ENCODE measurements around the gene RND2. TPM values are rescaled to one million over a fixed set of nuclear protein-coding genes. Genes with fewer than 3 reads are reported as not detected.
"Not testable (repeated sequence)": the region's sequence is repeated elsewhere in the genome, so short reads cannot be mapped to it uniquely, and the experiment has no call there.

The RND2 gene
- total RNA-seq, 1 donor from 2014 or later, result 75.8 TPM

GRCh38 chr17:42991471-42991870, 33.6 kb upstream of the RND2 start:
- Mint-ChIP-seq H3K27me3 (ENCODE audit: unreplicated experiment) (no peaks in the 10 kb centered on the region), H3K9me3 (ENCODE audit: unreplicated experiment) (no peaks in the 10 kb centered on the region), H3K36me3 (ENCODE audit: unreplicated experiment) (no peaks in the 10 kb centered on the region), H3K27ac (ENCODE audit: unreplicated experiment) (no peak overlapping the region), H3K4me3 (ENCODE audit: unreplicated experiment) (no peak overlapping the region), H3K4me1 (ENCODE audit: low read depth, unreplicated experiment) (peaks cover 2% of the 10 kb centered on the region)
- DNase-seq, result no peak
- TF ChIP-seq, protein P1, sequence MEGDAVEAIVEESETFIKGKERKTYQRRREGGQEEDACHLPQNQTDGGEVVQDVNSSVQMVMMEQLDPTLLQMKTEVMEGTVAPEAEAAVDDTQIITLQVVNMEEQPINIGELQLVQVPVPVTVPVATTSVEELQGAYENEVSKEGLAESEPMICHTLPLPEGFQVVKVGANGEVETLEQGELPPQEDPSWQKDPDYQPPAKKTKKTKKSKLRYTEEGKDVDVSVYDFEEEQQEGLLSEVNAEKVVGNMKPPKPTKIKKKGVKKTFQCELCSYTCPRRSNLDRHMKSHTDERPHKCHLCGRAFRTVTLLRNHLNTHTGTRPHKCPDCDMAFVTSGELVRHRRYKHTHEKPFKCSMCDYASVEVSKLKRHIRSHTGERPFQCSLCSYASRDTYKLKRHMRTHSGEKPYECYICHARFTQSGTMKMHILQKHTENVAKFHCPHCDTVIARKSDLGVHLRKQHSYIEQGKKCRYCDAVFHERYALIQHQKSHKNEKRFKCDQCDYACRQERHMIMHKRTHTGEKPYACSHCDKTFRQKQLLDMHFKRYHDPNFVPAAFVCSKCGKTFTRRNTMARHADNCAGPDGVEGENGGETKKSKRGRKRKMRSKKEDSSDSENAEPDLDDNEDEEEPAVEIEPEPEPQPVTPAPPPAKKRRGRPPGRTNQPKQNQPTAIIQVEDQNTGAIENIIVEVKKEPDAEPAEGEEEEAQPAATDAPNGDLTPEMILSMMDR (IDR thresholded peaks at IDR 0.05; ENCODE audit: partially characterized antibody, unreplicated experiment), result no peak

DNA sequence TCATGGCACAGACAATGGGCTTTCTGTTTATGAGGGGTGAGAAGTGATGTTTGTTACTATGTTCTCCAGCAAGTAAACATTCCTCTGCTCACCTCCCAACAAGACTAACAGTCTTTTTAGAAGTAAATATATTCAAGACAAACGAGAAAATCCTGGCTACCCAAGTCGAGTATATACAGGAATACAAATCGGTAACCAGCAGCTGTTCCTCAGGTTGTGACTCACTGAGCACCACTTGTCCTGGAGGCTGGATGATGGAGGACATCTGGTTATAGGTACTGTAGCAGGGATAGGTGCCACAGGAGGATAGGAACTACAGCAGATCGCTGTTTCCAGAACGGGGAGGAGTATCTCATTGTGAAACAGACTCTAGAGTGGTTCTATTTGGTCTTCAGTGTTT, 32.2 kb upstream of the RND2 start:
- H3K27ac Mint-ChIP-seq (ENCODE audit: unreplicated experiment), result no peak overlapping the region
- peaks cover 2% of the 10 kb centered on the region for H3K27me3 Mint-ChIP-seq (ENCODE audit: unreplicated experiment)
- H3K9me3 Mint-ChIP-seq (ENCODE audit: unreplicated experiment), result peaks cover 1% of the 10 kb centered on the region
- H3K36me3 Mint-ChIP-seq (ENCODE audit: unreplicated experiment), result no peaks in the 10 kb centered on the region
- peaks cover 7% of the 10 kb centered on the region for H3K4me1 Mint-ChIP-seq (ENCODE audit: low read depth, unreplicated experiment)
- DNase-seq, result no peak
- TF ChIP-seq, protein P1 (IDR thresholded peaks at IDR 0.05; ENCODE audit: partially characterized antibody, unreplicated experiment), result no peak
- H3K4me3 Mint-ChIP-seq (ENCODE audit: unreplicated experiment), result no peak overlapping the region

GRCh38 chr17:42993913-42994312, 31.1 kb upstream of the RND2 start:
- H3K27ac Mint-ChIP-seq (ENCODE audit: unreplicated experiment); H3K4me3 Mint-ChIP-seq (ENCODE audit: unreplicated experiment); H3K36me3 Mint-ChIP-seq (ENCODE audit: unreplicated experiment): not testable (repeated sequence)

GRCh38 chr17:42997390-42997983, 27.5 kb upstream of the RND2 start:
- H3K9me3 Mint-ChIP-seq (ENCODE audit: unreplicated experiment), result peaks cover 16% of the 10 kb centered on the region
- H3K27ac Mint-ChIP-seq (ENCODE audit: unreplicated experiment), result peak overlapping the region; percentile 97
- TF ChIP-seq, protein P1 (IDR thresholded peaks at IDR 0.05; ENCODE audit: partially characterized antibody, unreplicated experiment), result no peak
- peaks cover 3% of the 10 kb centered on the region for H3K27me3 Mint-ChIP-seq (ENCODE audit: unreplicated experiment)
- H3K4me1 Mint-ChIP-seq (ENCODE audit: low read depth, unreplicated experiment), result peaks cover 10% of the 10 kb centered on the region
- peak overlapping the region; percentile 99 for H3K4me3 Mint-ChIP-seq (ENCODE audit: unreplicated experiment)
- no peaks in the 10 kb centered on the region for H3K36me3 Mint-ChIP-seq (ENCODE audit: unreplicated experiment)
- DNase-seq, result no peak

More at GRCh38 chr17:42993913-42994312, 31.1 kb upstream of the RND2 start:
- H3K4me1 Mint-ChIP-seq (ENCODE audit: low read depth, unreplicated experiment); DNase-seq; H3K27me3 Mint-ChIP-seq (ENCODE audit: unreplicated experiment): not testable (repeated sequence)
- H3K9me3 Mint-ChIP-seq (ENCODE audit: unreplicated experiment), result peaks cover 10% of the 10 kb centered on the region

- TF ChIP-seq, protein P1 (IDR thresholded peaks at IDR 0.05; ENCODE audit: partially characterized antibody, unreplicated experiment), result peak; percentile 84
- Mint-ChIP-seq H3K27ac (ENCODE audit: unreplicated experiment) (peak within 1 kb of the TSS; percentile 97), H3K36me3 (ENCODE audit: unreplicated experiment) (no peaks in the 10 kb centered on the region), H3K4me3 (ENCODE audit: unreplicated experiment) (peak within 1 kb of the TSS; percentile 99), H3K27me3 (ENCODE audit: unreplicated experiment) (peaks cover 3% of the 10 kb centered on the region), H3K9me3 (ENCODE audit: unreplicated experiment) (peaks cover 16% of the 10 kb centered on the region), H3K4me1 (ENCODE audit: low read depth, unreplicated experiment) (peaks cover 9% of the 10 kb centered on the region)
- peak; percentile 92 for DNase-seq
These were observed 26.8 kb upstream of the RND2 start, which contains the start of gene RPL27 for GRCh38 chr17:42997984-42998938. RPL27 (plus strand) TSS chr17:42998419; CDS start chr17:42998751, 332 bp downstream.
